ENCODE measurements around the gene TDRD9.

TDRD9 gene

GRCh38 chr14:104049576-104050240 lies 121.5 kb downstream of the TDRD9 start:
- DNase-seq (ENCODE audit: low spot score) = no peak
- TF ChIP-seq CTCF (IDR thresholded peaks at IDR 0.05; ENCODE audit: extremely low read depth, missing control alignments) = no peak

GRCh38 chr14:104051092-104051813 lies 123.0 kb downstream of the TDRD9 start:
- DNase-seq (ENCODE audit: low spot score) = no peak
- no peak for TF ChIP-seq CTCF (IDR thresholded peaks at IDR 0.05; ENCODE audit: extremely low read depth, missing control alignments)

GRCh38 chr14:104054222-104054905 lies 126.1 kb downstream of the TDRD9 start:
- no peak for TF ChIP-seq CTCF (IDR thresholded peaks at IDR 0.05; ENCODE audit: extremely low read depth, missing control alignments)
- no peak for DNase-seq (ENCODE audit: low spot score)

- no peak for DNase-seq (ENCODE audit: low spot score)
- no peak for TF ChIP-seq CTCF (IDR thresholded peaks at IDR 0.05; ENCODE audit: extremely low read depth, missing control alignments)
These were observed 134.0 kb downstream of the TDRD9 start for GRCh38 chr14:104062281-104062680.

GRCh38 chr14:104064003-104064402 lies 135.7 kb downstream of the TDRD9 start:
- TF ChIP-seq CTCF (IDR thresholded peaks at IDR 0.05; ENCODE audit: extremely low read depth, missing control alignments) = no peak
- no peak for DNase-seq (ENCODE audit: low spot score)

- no peak for DNase-seq (ENCODE audit: low spot score)
These were observed 138.0 kb downstream of the TDRD9 start for GRCh38 chr14:104066279-104066678.

More at GRCh38 chr14:104066279-104066678, 138.0 kb downstream of the TDRD9 start:
- no peak for TF ChIP-seq CTCF (IDR thresholded peaks at IDR 0.05; ENCODE audit: extremely low read depth, missing control alignments)
